ENCODE data around the gene CDCP2. TPM values are rescaled to one million over a fixed set of nuclear protein-coding genes. Genes with fewer than 3 reads are reported as not detected.

Gene CDCP2
- total RNA-seq, 1 donor from 2014 or later: not detected

DNA sequence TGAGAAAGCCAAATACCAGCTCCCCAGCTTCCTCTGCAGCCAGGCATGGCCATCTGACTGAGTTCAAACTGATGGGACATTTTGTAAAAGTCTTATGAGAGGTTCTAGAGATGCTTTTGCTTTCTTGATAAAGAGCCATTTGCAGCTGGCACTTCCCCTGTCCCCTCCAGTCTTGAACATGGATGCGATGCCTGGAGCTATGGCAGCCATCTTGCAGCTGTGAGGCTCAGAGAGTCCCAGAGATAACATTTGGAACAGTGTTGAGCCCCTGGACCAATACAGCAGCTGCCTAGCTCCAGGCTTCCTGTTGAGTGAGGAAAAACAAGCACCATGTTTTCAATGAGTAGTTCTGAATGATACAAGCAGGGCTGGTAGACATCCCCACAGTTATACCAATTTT lies 13.8 kb downstream of the CDCP2 start:
- peaks cover 3% of the 10 kb centered on the region for H3K27me3 Mint-ChIP-seq (ENCODE audit: unreplicated experiment)
- no peak overlapping the region for H3K4me3 Mint-ChIP-seq (ENCODE audit: unreplicated experiment)
- peaks cover 11% of the 10 kb centered on the region for H3K4me1 Mint-ChIP-seq (ENCODE audit: low read depth, unreplicated experiment)
- peaks cover 4% of the 10 kb centered on the region for H3K9me3 Mint-ChIP-seq (ENCODE audit: unreplicated experiment)
- H3K36me3 Mint-ChIP-seq (ENCODE audit: unreplicated experiment): no peaks in the 10 kb centered on the region
- no peak for DNase-seq
- TF ChIP-seq, protein P1, sequence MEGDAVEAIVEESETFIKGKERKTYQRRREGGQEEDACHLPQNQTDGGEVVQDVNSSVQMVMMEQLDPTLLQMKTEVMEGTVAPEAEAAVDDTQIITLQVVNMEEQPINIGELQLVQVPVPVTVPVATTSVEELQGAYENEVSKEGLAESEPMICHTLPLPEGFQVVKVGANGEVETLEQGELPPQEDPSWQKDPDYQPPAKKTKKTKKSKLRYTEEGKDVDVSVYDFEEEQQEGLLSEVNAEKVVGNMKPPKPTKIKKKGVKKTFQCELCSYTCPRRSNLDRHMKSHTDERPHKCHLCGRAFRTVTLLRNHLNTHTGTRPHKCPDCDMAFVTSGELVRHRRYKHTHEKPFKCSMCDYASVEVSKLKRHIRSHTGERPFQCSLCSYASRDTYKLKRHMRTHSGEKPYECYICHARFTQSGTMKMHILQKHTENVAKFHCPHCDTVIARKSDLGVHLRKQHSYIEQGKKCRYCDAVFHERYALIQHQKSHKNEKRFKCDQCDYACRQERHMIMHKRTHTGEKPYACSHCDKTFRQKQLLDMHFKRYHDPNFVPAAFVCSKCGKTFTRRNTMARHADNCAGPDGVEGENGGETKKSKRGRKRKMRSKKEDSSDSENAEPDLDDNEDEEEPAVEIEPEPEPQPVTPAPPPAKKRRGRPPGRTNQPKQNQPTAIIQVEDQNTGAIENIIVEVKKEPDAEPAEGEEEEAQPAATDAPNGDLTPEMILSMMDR (IDR thresholded peaks at IDR 0.05; ENCODE audit: partially characterized antibody, unreplicated experiment): no peak
- H3K27ac Mint-ChIP-seq (ENCODE audit: unreplicated experiment): no peak overlapping the region

DNA sequence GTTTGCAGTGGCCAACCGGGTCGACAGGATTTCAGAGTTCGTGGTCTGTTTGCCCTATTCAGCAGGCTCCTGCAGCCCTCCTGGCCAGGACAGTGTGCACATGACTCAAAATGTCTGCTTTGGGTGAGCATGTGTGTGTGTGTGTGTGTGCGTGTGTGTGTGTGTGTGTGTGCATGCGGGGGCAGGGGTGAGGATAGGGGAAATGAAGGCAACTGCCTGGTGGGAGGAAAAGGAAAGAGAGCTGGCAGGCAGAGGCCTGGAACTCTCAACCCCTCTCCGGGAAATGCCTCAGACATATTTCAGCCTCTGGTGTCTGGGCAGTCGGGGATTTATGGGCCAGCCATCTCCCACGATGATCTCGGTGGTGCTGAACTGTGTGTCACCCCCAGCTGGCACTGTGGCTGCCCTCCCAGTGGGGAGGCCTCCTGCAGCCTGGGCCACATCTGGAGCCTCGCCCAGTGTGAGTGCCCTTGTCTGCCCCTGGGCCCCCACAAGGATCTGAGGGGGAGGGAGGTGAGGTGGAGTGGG lies 15.2 kb downstream of the CDCP2 start:
- TF ChIP-seq, protein P1 (IDR thresholded peaks at IDR 0.05; ENCODE audit: partially characterized antibody, unreplicated experiment): no peak
- H3K27me3 Mint-ChIP-seq (ENCODE audit: unreplicated experiment): peaks cover 2% of the 10 kb centered on the region
- H3K4me1 Mint-ChIP-seq (ENCODE audit: low read depth, unreplicated experiment): peaks cover 11% of the 10 kb centered on the region
- H3K4me3 Mint-ChIP-seq (ENCODE audit: unreplicated experiment): no peak overlapping the region
- H3K9me3 Mint-ChIP-seq (ENCODE audit: unreplicated experiment): peaks cover 2% of the 10 kb centered on the region
- DNase-seq: no peak
- no peak overlapping the region for H3K27ac Mint-ChIP-seq (ENCODE audit: unreplicated experiment)
- H3K36me3 Mint-ChIP-seq (ENCODE audit: unreplicated experiment): no peaks in the 10 kb centered on the region

- no peak for DNase-seq
- peaks cover 2% of the 10 kb centered on the region for H3K27me3 Mint-ChIP-seq (ENCODE audit: unreplicated experiment)
- no peak overlapping the region for H3K27ac Mint-ChIP-seq (ENCODE audit: unreplicated experiment)
- H3K9me3 Mint-ChIP-seq (ENCODE audit: unreplicated experiment): peaks cover 1% of the 10 kb centered on the region
- TF ChIP-seq, protein P1 (IDR thresholded peaks at IDR 0.05; ENCODE audit: partially characterized antibody, unreplicated experiment): no peak
- H3K4me3 Mint-ChIP-seq (ENCODE audit: unreplicated experiment): no peak overlapping the region
- H3K4me1 Mint-ChIP-seq (ENCODE audit: low read depth, unreplicated experiment): peaks cover 11% of the 10 kb centered on the region
- H3K36me3 Mint-ChIP-seq (ENCODE audit: unreplicated experiment): no peaks in the 10 kb centered on the region
Observed at GRCh38 chr1:54136963-54137533, 15.8 kb downstream of the CDCP2 start.

GRCh38 chr1:54136269-54136896 lies 16.4 kb downstream of the CDCP2 start:
- H3K36me3 Mint-ChIP-seq (ENCODE audit: unreplicated experiment): no peaks in the 10 kb centered on the region
- no peak for DNase-seq
- H3K4me3 Mint-ChIP-seq (ENCODE audit: unreplicated experiment): no peak overlapping the region
- peaks cover 4% of the 10 kb centered on the region for H3K27me3 Mint-ChIP-seq (ENCODE audit: unreplicated experiment)
- H3K4me1 Mint-ChIP-seq (ENCODE audit: low read depth, unreplicated experiment): peaks cover 11% of the 10 kb centered on the region
- H3K27ac Mint-ChIP-seq (ENCODE audit: unreplicated experiment): no peak overlapping the region
- no peaks in the 10 kb centered on the region for H3K9me3 Mint-ChIP-seq (ENCODE audit: unreplicated experiment)
- TF ChIP-seq, protein P1 (IDR thresholded peaks at IDR 0.05; ENCODE audit: partially characterized antibody, unreplicated experiment): no peak

Data from glutamatergic neuron (in vitro differentiated cells).